GM18499 (cell line): ENCODE results near the gene PRCC.
A peak's percentile ranks its signal among the peaks of the same experiment; 100 is the strongest.

Experiments used
- ATAC-seq: cut with Tn5 transposase; IDR thresholded peaks from one replicate; pipeline ENCODE4 v1.9.1; 2021; ENCODE audit warnings: moderate number of reproducible peaks; ENCODE audit not compliant: insufficient read depth, unreplicated experiment

The PRCC gene, protein sequence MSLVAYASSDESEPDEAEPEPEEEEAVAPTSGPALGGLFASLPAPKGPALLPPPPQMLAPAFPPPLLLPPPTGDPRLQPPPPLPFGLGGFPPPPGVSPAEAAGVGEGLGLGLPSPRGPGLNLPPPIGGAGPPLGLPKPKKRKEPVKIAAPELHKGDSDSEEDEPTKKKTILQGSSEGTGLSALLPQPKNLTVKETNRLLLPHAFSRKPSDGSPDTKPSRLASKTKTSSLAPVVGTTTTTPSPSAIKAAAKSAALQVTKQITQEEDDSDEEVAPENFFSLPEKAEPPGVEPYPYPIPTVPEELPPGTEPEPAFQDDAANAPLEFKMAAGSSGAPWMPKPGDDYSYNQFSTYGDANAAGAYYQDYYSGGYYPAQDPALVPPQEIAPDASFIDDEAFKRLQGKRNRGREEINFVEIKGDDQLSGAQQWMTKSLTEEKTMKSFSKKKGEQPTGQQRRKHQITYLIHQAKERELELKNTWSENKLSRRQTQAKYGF

DNA sequence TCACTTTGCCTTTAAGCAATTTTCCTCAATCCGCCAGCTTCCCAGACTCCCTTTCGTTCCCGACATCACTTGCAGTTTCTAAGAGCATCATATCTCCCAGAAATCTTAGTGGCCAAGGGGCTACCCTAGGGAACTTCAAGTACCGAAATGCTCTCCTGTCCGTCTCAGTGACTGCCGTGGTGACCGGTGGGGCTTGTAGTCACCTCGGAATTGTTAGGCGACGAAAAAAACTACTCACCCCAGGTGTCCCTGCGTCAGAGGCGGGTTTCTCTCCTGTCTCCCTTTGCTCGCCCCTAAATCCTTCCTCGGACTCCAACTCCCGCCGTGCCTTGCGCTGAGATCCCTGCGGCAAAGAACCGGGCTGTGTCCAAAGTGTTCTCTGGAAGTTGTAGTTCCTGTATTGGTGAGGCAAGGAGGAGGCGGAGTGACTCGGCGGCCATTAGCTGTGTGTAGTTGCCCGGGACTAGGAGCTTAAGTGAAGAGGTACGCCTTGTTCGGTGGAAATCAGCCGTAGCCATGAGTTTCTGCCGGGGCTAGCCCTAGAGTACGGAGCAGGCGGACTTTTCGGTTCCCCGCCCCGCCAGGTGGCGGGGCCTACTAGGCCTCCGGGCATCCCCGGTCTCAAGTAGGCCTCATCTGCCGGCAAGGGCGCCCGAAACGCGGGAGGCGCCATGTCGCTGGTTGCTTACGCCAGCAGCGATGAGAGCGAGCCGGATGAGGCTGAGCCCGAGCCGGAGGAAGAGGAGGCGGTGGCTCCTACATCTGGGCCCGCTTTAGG, at the start of gene PRCC:
Gene PRCC (plus strand): TSS at position 435 of the 778 bp plus-strand sequence. CDS start 237 bp downstream, at position 672.
- ATAC-seq = peak; percentile 73

DNA sequence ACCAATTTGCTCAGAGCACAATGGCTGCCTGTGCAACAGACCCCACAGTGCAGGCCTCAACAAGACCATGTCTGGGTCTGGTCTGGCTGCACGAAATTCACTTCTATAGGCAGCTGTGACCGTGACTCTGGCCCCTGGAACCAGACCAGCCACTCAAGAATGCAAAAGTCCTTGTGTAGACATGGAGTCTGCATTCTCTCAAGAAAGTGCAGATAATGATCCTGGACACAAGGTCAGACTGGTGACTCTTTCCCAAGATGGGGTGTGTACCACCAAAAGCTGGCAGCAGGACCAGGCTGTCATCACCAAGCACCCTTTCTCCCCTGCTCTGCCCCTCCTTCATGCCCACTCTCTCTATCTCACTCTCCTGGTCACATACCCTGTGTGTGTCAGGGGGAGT, 46.2 kb upstream of the PRCC start:
- ATAC-seq = no peak

DNA sequence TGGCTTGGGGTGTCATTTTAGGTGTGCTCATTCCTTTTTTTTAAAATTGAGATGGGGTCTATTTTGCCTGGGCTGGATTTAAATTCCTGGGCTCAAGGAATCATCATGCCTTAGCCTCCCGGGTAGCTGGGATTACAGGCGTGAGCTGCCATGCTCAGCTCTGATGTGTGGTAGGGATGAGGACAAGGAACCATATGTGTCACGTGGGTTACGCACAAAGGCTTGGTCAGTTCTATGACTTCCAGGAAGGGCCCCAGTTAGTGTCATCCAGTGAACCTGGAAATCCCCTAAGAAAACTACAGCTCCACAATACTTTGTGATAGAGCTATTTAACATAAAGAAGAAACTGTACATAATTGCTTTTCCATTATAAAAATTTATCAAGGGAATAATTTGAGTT, 45.8 kb upstream of the PRCC start:
- no peak for ATAC-seq

DNA sequence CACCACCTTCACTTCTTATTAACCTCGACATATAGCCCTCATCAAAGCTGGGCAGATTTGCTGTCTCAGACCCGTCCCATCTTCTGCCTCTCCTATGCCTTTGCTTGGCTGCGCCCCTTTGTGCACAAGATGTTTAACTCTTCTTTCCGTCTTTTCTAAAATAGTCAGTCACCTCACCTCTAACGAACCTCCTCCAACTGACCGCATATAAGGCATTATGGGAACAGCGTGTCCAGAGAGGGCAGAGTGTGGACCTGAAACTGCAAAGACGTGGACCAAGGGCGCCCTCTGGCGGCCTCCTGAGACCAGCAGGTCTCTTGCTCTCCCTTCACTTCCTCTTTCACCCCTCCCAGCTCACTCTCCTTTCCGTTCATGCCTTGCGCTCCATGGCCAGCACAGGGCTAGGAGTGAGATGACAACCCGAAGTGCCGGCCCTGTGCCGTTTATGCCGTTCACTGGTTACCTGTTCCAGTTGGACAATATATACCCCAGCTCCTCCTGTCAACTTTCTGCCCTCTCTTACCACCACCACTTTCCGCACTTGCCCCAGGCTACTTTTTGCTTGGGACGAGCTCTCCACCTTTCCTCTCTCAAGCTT, 41.6 kb upstream of the PRCC start:
- no peak for ATAC-seq

DNA sequence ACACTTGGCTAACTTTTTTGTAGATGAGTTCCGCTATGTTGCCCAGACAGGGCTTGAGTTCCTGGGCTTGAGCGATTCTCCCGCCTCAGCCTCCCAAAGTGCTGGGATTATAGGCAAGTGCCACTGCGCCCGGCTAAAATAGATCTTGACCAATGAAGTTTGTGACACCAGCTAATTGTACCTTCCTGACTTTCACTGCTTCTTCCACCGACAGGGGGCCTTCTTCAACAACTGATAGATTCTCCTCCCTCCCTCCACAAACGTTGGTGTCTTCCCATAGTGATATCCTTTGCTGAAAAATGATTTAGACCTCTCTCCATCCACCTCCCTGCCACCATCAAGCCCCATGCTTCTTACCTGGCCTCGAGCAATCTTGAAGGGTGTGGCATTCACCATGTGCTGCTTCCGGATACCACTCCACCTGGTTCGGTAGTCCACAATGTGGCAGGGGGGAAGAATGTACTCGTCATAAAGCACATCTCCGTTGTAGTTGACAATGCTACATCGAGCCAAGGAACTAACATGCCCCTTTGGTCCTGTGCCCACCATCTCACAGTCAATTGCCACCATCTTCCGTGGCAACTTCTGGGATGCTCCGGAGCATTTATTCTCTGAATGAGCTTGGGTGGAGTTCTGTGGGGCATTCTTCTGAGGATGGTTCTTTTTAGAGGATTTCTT, 40.6 kb upstream of the PRCC start:
- no peak for ATAC-seq

DNA sequence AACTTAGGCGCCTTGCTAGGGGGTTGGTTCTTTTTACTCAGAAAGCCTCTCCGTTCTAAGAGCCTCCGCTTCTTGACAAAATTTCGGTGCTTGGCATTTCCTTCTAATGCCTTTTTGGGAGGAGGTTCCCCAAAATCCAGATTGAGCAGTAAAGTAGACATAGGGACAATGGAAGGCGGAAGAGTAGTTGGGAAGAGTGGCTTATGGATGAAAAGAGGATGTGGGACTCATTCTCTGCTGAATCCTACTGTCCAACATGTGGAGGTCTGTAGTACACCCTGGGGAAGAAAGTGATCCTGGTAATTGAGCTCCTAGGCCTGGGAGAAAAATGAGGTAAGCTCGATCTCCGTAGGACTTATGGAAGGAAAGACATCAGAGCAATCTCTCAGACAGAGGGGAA, 39.8 kb upstream of the PRCC start:
- no peak for ATAC-seq

DNA sequence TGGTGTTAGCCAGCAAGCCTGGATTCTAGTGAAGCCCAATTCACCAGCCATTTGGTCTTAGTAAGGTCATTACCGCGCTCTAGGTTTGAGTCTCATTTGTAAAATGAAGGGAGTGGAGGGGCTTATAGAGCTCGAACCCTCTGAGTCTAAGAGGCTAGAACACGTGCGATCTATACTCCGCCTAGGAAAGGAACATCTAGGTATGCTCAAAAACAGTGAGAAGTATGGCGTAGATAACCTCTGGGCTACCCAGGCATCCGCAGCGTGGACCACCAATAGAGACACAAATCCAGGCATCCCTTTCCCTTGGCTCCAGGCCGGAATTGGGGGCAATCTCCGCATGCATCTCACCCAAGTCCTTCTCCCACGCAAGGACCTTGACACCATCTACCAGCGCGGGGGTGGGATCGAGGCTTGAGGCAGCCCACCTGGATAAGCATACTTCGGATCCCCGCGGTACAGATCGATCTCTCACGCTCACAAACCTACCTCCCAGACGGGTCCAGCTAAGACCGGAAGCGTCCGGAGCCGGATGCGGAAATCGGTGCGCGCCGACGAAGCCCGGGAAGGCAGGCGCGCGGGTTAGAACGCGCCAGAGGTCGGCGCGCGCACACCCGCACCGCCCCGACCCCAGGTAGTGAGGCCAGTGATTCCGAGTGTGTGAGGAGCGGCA, 39.3 kb upstream of the PRCC start, which contains the start of gene METTL25B:
Gene METTL25B (plus strand): TSS at position 544 of the 673 bp plus-strand sequence. CDS start 636 bp downstream, outside the sequence.
- ATAC-seq = peak; percentile 30

DNA sequence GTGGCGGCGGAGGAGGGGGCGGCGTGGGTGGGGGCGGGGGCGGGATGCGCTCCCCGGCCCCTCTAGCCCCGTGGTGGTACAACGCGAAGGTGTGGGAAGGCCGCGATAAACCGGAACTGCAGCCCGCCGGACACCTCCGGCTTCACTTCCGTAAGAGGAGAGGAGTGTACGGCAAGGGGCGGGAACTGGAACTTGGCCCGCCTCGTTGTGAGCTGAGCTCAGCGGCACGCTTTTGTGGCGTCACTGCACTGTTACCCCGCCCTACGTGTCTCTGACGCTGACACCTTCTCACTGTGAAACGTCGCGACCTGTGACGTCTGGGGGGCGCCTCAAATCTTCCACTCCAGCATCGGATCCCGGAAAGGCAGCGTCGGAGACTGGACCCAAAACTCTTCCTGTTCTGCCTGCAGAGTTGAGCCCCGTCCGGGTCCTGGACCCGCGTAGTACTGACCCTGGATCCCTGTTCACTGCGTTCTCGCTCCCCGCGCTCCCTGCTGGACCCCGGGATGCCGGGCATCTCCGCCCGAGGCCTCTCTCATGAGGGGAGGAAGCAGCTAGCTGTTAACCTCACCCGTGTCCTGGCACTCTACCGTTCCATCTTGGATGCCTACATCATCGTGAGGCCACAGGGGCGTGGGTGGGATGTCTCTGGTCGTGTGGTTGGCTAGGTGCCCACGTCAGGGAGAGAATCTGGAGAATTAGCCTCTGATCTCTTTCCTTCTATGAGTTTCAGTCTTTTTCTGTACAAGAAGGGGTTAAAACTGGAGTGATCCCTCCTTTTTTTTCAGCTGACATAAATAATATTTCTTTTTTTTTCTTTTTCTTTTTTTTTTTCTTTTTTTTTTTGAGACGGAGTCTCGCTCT, 38.5 kb upstream of the PRCC start, which contains the start of gene ISG20L2:
Gene ISG20L2 (minus strand): TSS at position 168 of the 864 bp plus-strand sequence. CDS start 1,114 bp downstream, outside the sequence.
- ATAC-seq = peak; percentile 70

DNA sequence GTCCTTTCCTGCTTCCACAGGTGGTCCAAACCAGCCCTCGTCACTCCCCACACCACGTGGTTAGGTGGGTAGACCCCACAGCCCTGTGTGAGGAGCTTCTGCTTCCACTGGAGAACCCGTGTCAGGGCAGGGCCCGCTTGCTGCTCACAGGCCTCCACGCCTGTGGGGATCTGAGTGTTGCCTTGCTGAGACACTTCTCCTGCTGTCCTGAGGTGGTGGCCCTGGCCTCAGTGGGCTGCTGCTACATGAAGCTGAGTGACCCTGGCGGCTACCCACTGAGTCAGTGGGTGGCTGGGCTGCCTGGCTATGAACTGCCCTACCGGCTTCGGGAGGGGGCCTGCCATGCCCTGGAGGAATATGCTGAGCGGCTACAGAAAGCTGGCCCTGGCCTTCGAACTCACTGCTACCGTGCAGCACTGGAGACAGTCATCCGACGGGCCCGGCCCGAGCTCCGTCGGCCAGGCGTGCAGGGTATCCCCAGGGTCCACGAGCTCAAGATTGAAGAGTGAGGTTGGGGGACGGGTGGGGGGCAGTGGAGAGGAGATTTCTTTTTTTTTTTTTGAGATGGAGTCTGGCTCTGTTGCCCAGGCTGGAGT, 33.2 kb upstream of the PRCC start:
- ATAC-seq = no peak

DNA sequence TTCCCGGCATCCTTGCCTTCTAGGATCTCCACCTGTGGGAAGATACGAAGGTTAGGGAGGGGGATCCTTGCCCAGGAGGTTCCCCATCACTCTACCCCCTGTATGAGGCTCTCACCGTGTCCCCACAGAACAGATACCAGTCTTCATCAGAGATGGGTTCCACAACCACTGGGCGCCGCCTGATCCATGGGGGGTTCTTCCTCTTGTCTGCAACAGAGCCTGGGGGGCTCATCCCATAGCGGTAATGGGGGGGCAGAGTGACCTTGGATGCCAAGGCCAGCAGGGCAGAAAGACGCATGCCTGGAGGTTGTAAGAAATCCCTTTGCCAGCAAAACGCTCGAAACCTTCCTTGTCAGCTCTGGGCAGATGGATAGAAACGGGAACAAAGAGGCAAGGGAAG, 28.9 kb upstream of the PRCC start:
- ATAC-seq = no peak

DNA sequence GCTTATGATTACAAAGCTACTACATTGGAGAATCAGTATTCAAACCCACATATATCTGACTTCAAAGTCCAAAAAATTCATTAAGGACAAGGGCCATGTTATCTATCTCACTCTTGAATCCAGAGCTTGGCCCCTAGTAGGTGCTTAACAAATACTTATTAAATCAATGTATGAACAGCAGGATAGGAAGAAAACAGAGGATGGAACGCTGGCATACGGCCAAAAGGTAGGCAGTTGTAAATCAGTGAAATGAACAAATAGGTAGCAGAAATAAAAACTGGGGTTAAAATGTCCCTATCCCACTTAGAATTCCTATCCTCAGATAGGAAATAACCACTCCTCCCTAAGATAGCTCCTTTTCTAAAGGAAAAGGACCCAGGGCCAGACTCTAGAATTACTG, 28.4 kb upstream of the PRCC start:
- no peak for ATAC-seq

DNA sequence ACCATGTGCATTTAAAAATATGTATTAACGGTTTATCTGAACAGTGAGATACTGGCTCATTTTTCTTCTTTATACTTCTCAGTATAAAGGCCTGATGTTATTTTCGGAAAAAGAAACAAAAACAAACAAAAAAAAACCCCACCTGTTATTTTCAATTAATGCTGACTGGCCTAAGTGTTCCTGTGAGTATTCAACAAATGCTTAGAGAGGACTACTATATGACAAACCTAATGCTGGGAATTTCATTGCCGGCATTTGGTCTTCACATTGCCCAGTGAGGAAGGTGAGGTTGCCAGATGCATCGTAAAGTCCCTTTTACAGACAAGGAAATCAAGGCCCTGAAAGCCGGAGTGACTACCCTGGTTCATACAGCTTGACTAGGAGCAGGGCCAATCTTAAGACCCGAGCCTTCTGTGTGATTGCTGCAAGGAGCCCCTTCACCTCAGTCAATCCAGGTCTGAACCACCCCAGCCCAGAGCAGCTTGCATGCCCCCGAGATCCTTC, 27.0 kb upstream of the PRCC start:
- no peak for ATAC-seq

DNA sequence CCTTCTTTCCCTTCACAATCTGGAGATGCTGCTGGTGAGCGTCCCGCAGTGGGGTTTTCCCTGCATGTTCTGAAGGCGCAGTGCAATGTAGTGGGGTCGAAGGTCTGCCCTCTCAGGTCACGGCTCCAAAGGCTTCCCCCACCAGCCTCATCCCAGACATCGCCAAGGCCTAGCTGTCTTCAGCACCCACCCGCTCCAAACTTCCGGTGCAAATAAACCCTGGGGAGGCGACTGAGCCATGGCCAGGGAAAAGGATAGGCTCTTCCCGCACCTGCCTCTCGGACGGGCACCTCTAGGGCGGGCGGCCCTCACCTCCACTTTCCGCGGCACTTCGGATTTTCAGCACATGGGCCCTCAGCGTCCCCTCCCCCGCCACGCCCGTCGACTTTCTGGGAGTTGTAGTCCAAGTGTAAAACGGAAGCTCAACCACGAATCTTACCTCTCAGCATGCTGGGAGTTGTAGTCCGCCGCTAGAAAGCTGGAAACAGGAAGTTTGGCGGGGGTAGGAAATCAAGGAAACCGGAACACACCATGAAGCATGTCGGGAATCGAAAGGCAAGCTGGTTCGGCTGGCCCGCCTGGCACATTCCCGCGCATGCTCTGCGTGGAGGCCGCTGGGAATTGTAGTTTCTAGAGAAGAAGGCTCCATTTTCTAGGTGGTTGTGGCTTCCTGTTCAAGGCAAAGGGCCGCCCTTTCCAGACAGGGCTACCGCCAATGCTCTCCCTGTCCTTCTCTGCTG, 26.4 kb upstream of the PRCC start, which contains the start of gene MRPL24:
Gene MRPL24 (minus strand): TSS at position 348 of the 740 bp plus-strand sequence. CDS start 2,384 bp downstream, outside the sequence.
- ATAC-seq = peak; percentile 71

DNA sequence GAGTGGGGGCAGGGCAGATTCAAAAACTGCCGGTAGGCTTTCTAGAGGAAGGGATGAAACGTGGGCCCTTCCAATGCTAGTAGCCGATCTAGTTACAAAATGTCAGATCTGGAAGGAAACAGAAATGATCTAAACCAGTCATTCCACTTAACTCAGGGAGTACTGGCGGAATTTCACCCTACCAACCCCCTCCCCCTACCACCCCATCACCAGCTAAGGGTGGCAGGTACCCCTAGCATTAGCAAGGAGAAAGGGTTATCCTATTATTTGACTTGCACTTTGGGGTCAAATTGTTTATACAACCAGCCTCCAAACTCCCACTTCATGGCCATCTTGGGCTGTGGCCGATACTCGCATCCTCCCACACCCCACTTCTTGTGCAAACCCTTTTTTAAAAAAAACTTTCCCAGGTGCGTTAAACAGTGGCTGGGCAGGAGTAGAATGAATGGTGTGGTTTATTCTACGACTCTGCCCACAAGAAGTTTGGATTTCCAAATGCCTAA, 25.8 kb upstream of the PRCC start:
- no peak for ATAC-seq

DNA sequence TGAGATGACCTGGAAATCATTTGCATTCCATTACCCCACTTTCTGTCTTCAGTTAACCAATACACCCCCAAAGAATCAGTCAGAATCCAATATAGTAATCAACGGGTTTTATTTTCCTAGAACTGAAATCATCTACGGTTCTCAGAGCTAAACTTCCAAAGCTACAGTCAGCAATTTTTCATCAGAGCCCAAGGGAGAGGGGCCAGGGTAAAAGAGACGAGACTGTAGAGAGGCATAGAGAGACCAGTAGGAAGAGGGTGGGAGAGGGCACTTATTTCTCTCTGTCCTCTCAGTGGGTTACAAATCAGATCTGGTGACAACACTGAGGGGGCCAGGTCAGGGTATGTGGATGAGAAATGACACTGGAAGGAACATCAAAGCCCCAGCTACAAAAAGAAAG, 25.3 kb upstream of the PRCC start:
- ATAC-seq = no peak

DNA sequence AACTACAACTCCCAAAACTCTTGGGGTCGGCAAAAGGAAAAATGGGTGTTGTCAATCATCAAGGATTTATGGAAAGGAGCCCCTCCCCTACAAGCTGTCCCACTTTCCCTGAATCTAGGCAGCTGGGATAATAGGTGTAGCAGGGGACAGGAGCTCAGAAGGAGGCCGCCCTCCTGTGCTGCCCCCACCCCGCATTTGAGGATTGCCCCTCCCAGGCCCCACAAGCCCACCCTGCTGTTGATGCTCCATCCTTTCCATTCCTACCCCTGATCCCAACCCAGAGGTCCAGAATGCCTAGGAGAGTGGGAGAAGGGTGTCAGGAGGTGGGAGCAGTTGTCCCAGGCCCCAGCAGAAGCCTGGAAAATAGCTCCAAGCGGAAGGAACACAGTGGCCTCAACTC, 24.5 kb upstream of the PRCC start:
- no peak for ATAC-seq
